ENCODE measurements around the gene CPN2.

- TF ChIP-seq CTCF (conservative IDR thresholded peaks at IDR 0.05 in 1 of 2, IDR thresholded peaks at IDR 0.05 in 1 of 2; ENCODE audit: extremely low read depth in 1 of 2, insufficient read depth in 1 of 2, low read depth in 1 of 2, low read length in 2 of 2) (no peak), EZH2 (IDR thresholded peaks at IDR 0.05; ENCODE audit: borderline replicate concordance, low read length) (no peak)
These were observed 40.9 kb downstream of the CPN2 start for GRCh38 chr3:194310060-194310835.

All from mammary epithelial cell (primary cell).